H9 (cell line): ENCODE results near the gene EPS8L3. TPM values are rescaled to one million over a fixed set of nuclear protein-coding genes. Genes with fewer than 3 reads are reported as not detected.

Source experiments
- DNase-seq: peaks from one replicate; pipeline ENCODE4 v3.0.0-alpha.2; 2017
- H2AFZ ChIP-seq: one replicate; pipeline ENCODE4 v1.6.1; 2013; ENCODE audit warnings: mild to moderate bottlenecking, low read length, control low read depth, moderate library complexity
- H2AK5ac ChIP-seq: 2 replicates; pipeline ENCODE4 v1.6.1; 2013; ENCODE audit warnings: low read length, control low read depth, mixed read lengths; ENCODE audit not compliant: insufficient read length
- H2BK120ac ChIP-seq: one replicate; pipeline ENCODE4 v1.6.1; 2013; ENCODE audit warnings: low read depth, mild to moderate bottlenecking, low read length, control low read depth, inconsistent platforms; ENCODE audit not compliant: poor library complexity, severe bottlenecking
- H2BK12ac ChIP-seq: 2 replicates; pipeline ENCODE4 v1.6.1; 2013; ENCODE audit warnings: low read length, control low read depth, mixed read lengths, low read depth; ENCODE audit not compliant: insufficient read length
- H2BK15ac ChIP-seq: 2 replicates; pipeline ENCODE4 v1.6.1; 2013; ENCODE audit warnings: low read depth, low read length, control low read depth
- H2BK20ac ChIP-seq: one replicate; pipeline ENCODE4 v1.6.1; 2013; ENCODE audit warnings: low read depth, mild to moderate bottlenecking, low read length, control low read depth, inconsistent platforms; ENCODE audit not compliant: poor library complexity, severe bottlenecking
- H2BK5ac ChIP-seq: 2 replicates; pipeline ENCODE4 v1.6.1; 2013; ENCODE audit warnings: low read length, control low read depth, mixed read lengths; ENCODE audit not compliant: insufficient read length
- H3K14ac ChIP-seq: 2 replicates; pipeline ENCODE4 v1.6.1; 2013; ENCODE audit warnings: low read length, control low read depth; ENCODE audit not compliant: insufficient read depth
- H3K18ac ChIP-seq: 2 replicates; pipeline ENCODE4 v1.6.1; 2013; ENCODE audit warnings: low read depth, mild to moderate bottlenecking, mixed read lengths, low read length, control low read depth; ENCODE audit not compliant: insufficient read length
- H3K23ac ChIP-seq: 2 replicates; pipeline ENCODE4 v1.6.1; 2013; ENCODE audit warnings: low read length, control low read depth, mixed read lengths, low read depth; ENCODE audit not compliant: insufficient read length
- H3K23me2 ChIP-seq: 2 replicates; pipeline ENCODE4 v1.6.1; 2013; ENCODE audit warnings: low read depth, mild to moderate bottlenecking, mixed read lengths, low read length, control low read depth; ENCODE audit not compliant: insufficient read length, poor library complexity, severe bottlenecking
- H3K27ac ChIP-seq: 2 replicates; pipeline ENCODE4 v1.5.1; 2013; ENCODE audit warnings: low read length, control low read depth, mixed read lengths, low read depth; ENCODE audit not compliant: insufficient read length
- H3K27me3 ChIP-seq: 2 replicates; pipeline ENCODE4 v1.6.1; 2013; ENCODE audit warnings: low read length, control low read depth, inconsistent platforms; ENCODE audit not compliant: insufficient read depth
- H3K4ac ChIP-seq: 2 replicates; pipeline ENCODE4 v1.6.1; 2013; ENCODE audit warnings: low read depth, mild to moderate bottlenecking, control low read depth, inconsistent platforms, low read length, moderate library complexity
- H3K4me1 ChIP-seq: 2 replicates; pipeline ENCODE4 v1.6.1; 2013; ENCODE audit warnings: low read length, control low read depth, inconsistent platforms; ENCODE audit not compliant: insufficient read depth
- H3K4me2 ChIP-seq: 2 replicates; pipeline ENCODE4 v1.6.1; 2013; ENCODE audit warnings: low read length, control low read depth, mixed read lengths; ENCODE audit not compliant: insufficient read length, insufficient read depth
- H3K56ac ChIP-seq: 2 replicates; pipeline ENCODE4 v1.6.1; 2013; ENCODE audit warnings: low read depth, mild to moderate bottlenecking, mixed read lengths, low read length, control low read depth; ENCODE audit not compliant: insufficient read length
- H3K79me1 ChIP-seq: 2 replicates; pipeline ENCODE4 v1.6.1; 2013; ENCODE audit warnings: low read depth, mild to moderate bottlenecking, moderate library complexity, low read length, control low read depth, inconsistent platforms; ENCODE audit not compliant: insufficient read depth, poor library complexity, severe bottlenecking
- H3K79me2 ChIP-seq: 2 replicates; pipeline ENCODE4 v1.6.1; 2013; ENCODE audit warnings: low read length, control low read depth, inconsistent platforms; ENCODE audit not compliant: insufficient read depth
- H3K9ac ChIP-seq: 2 replicates; pipeline ENCODE4 v1.6.1; 2013; ENCODE audit warnings: low read length, control low read depth, mixed read lengths; ENCODE audit not compliant: insufficient read length; ENCODE audit errors: extremely low read depth
- H3K9me3 ChIP-seq: one replicate; pipeline ENCODE4 v1.6.1; 2013; ENCODE audit warnings: low read depth, low read length, inconsistent platforms; ENCODE audit not compliant: control insufficient read depth
- H3T11ph ChIP-seq: one replicate; pipeline ENCODE4 v1.6.1; 2013; ENCODE audit warnings: mild to moderate bottlenecking, low read length, control low read depth, inconsistent platforms
- H4K20me1 ChIP-seq: one replicate; pipeline ENCODE4 v1.6.1; 2013; ENCODE audit not compliant: control insufficient read depth, insufficient read length, insufficient read depth
- H4K5ac ChIP-seq: 2 replicates; pipeline ENCODE4 v1.6.1; 2013; ENCODE audit warnings: low read depth, mild to moderate bottlenecking, mixed read lengths, low read length, control low read depth; ENCODE audit not compliant: insufficient read length
- H4K8ac ChIP-seq: replicated peaks from 2 replicates; pipeline ENCODE4 v1.6.1; 2013; ENCODE audit warnings: low read length, control low read depth, mixed read lengths, low read depth; ENCODE audit not compliant: insufficient read length
- H4K91ac ChIP-seq: 2 replicates; pipeline ENCODE4 v1.6.1; 2013; ENCODE audit warnings: low read depth, mild to moderate bottlenecking, moderate library complexity, mixed read lengths, low read length, control low read depth; ENCODE audit not compliant: insufficient read length
- H3K27ac Mint-ChIP-seq, 3 experiments: 2 replicates in 2 of 3; 3 replicates in 1 of 3; pipeline ENCODE4 v1.8.0; 2020 to 2021; ENCODE audit warnings: mixed read lengths in 3 of 3, mild to moderate bottlenecking in 1 of 3, moderate library complexity in 1 of 3
- H3K27me3 Mint-ChIP-seq: 2 replicates; pipeline ENCODE4 v1.8.0; 2021; ENCODE audit warnings: low read depth, mild to moderate bottlenecking, moderate library complexity, mixed read lengths
- H3K36me3 Mint-ChIP-seq, 3 experiments: 2 replicates in 2 of 3; 3 replicates in 1 of 3; pipeline ENCODE4 v1.8.0; 2020 to 2021; ENCODE audit warnings: low read depth in 3 of 3, mixed read lengths in 3 of 3; ENCODE audit not compliant: insufficient read depth in 1 of 3
- H3K4me1 Mint-ChIP-seq, 2 experiments: 2 replicates each; pipeline ENCODE4 v1.8.0; 2020; ENCODE audit warnings: mixed read lengths in 2 of 2
- H3K4me3 Mint-ChIP-seq, 2 experiments: 2 replicates in 1 of 2; 3 replicates in 1 of 2; pipeline ENCODE4 v1.8.0; 2020 to 2021; ENCODE audit warnings: mild to moderate bottlenecking in 2 of 2, mixed read lengths in 2 of 2, moderate library complexity in 1 of 2
- H3K9me3 Mint-ChIP-seq, 2 experiments: 2 replicates in 1 of 2; 3 replicates in 1 of 2; pipeline ENCODE4 v1.8.0; 2020; ENCODE audit warnings: mild to moderate bottlenecking in 2 of 2, mixed read lengths in 2 of 2, moderate library complexity in 1 of 2
- CTCF ChIP-seq: fragments of 200-600 bp; sonication (generic); conservative IDR thresholded peaks from 3 replicates; pipeline ENCODE4 v1.8.0; 2021; ENCODE audit warnings: antibody characterized with exemption, mild to moderate bottlenecking
- WGBS: extraction: QIAGEN DNeasy Blood & Tissue Kit; methylation state at CpG from one replicate; pipeline ENCODE4 v1.1.7; 2013; ENCODE audit warnings: missing lambda C conversion rate, low lambda C conversion rate, mixed read lengths; ENCODE audit not compliant: insufficient read length; ENCODE audit errors: extremely low coverage; 5-methylcytosine and 5-hydroxymethylcytosine counted together
- total RNA-seq: library from RNA; stranded (reverse); gene quantifications from 2 replicates; pipeline ENCODE4 v1.2.1, GENCODE V29; 2021

The EPS8L3 gene
- total RNA-seq, 1 experiment from 2014 or later = not detected

GRCh38 chr1:109773900-109774485, 10.3 kb upstream of the EPS8L3 start:
- Histone ChIP-seq H3K4me1 (no peaks in the 10 kb centered on the region), H2BK120ac (no peak overlapping the region), H3K18ac (no peak overlapping the region), H3K23ac (no peak overlapping the region), H2AK5ac (no peak overlapping the region), H2AFZ (no peak overlapping the region), H2BK5ac (no peak overlapping the region), H3K27me3 (peaks cover 3% of the 10 kb centered on the region; the same call in 1 of the 2 replicates), H3K4ac (no peak overlapping the region), H3K23me2 (no peaks in the 10 kb centered on the region), H3T11ph (no peak overlapping the region), H2BK12ac (no peak overlapping the region), H4K91ac (no peak overlapping the region), H3K27ac (no peak overlapping the region), H3K4me2 (no peak overlapping the region), H3K79me1 (no peaks in the 10 kb centered on the region), H4K8ac (no peak overlapping the region), H3K14ac (no peak overlapping the region), H3K9me3 (no peaks in the 10 kb centered on the region), H2BK20ac (no peak overlapping the region), H3K9ac (no peak overlapping the region), H2BK15ac (no peak overlapping the region), H3K79me2 (no peaks in the 10 kb centered on the region), H4K5ac (no peak overlapping the region), H4K20me1 (no peaks in the 10 kb centered on the region), H3K56ac (no peak overlapping the region)
- Mint-ChIP-seq H3K4me1 (peaks cover 5 to 8% of the 10 kb centered on the region in 2 experiments), H3K27me3 (peaks cover 23% of the 10 kb centered on the region), H3K9me3 (no peaks in the 10 kb centered on the region), H3K27ac (no peak overlapping the region), H3K4me3 (no peak overlapping the region), H3K36me3 (no peaks in the 10 kb centered on the region)
- no CpG with 5 or more reads among the region's 6 CpGs for WGBS
- TF ChIP-seq CTCF = no peak; the same call in 2 of the 3 replicates
- DNase-seq = no peak
